Spleen (tissue), 7 donors: ENCODE results near the gene MRO.

Experiments
- CTCF ChIP-seq, 11 experiments: fragments of 200-600 bp in 7 of 11; fragments of 450-650 bp in 4 of 11; sonication (generic) in 4 of 11; IDR thresholded peaks in 8 of 11; conservative IDR thresholded peaks in 3 of 11; 1 replicate in 7 of 11; 2 replicates in 4 of 11; pipeline versions ENCODE4 v1.4.0 to v1.8.0; 2016 to 2021; ENCODE audit warnings: antibody characterized with exemption in 11 of 11, inconsistent platforms in 4 of 11, mild to moderate bottlenecking in 1 of 11
- POLR2A ChIP-seq, 3 donors: fragments of 450-650 bp; IDR thresholded peaks; one replicate each; pipeline ENCODE4 v1.5.1; 2017; ENCODE audit warnings: antibody characterized with exemption in 3 of 3, mild to moderate bottlenecking in 1 of 3
- donor health status: DM: no; HTN: no; CAD: no; lungs with moderate emphysema.
- donor health status: DM: no; HTN: no; CAD: no.
- donor health status: DM: no; HTN: no; CAD: no.

- no peak for TF ChIP-seq CTCF (IDR thresholded peaks at IDR 0.05 in 8 of 11, conservative IDR thresholded peaks at IDR 0.05 in 3 of 11)
- no peak for TF ChIP-seq POLR2A (IDR thresholded peaks at IDR 0.05)
These were observed 44.1 kb upstream of the MRO start for GRCh38 chr18:50863840-50864375.
